ENCODE results near the gene SEC11A.

The SEC11A gene

GRCh38 chr15:84668221-84668982 is 47.5 kb downstream of the SEC11A start:
- no peak for DNase-seq (ENCODE audit: low spot score)
- no peak for TF ChIP-seq CTCF (IDR thresholded peaks at IDR 0.05; ENCODE audit: borderline replicate concordance, control extremely low read depth, extremely low read depth, insufficient read depth, missing control alignments)

GRCh38 chr15:84666373-84666772 is 49.6 kb downstream of the SEC11A start:
- in situ Hi-C loops (cut with MboI; ENCODE audit: low sequenced_read_pairs, unreplicated experiment), result no loop called here
- TF ChIP-seq CTCF (IDR thresholded peaks at IDR 0.05; ENCODE audit: borderline replicate concordance, control extremely low read depth, extremely low read depth, insufficient read depth, missing control alignments), result no peak
- no peak for DNase-seq (ENCODE audit: low spot score)

More at GRCh38 chr15:84668221-84668982, 47.5 kb downstream of the SEC11A start:
- in situ Hi-C loops (cut with MboI; ENCODE audit: low sequenced_read_pairs, unreplicated experiment), result no loop called here

GRCh38 chr15:84661001-84661400 is 54.9 kb downstream of the SEC11A start:
- in situ Hi-C loops (cut with MboI; ENCODE audit: low sequenced_read_pairs, unreplicated experiment), result no loop called here
- DNase-seq (ENCODE audit: low spot score), result no peak
- no peak for TF ChIP-seq CTCF (IDR thresholded peaks at IDR 0.05; ENCODE audit: borderline replicate concordance, control extremely low read depth, extremely low read depth, insufficient read depth, missing control alignments)

GRCh38 chr15:84659904-84660781 is 55.8 kb downstream of the SEC11A start:
- DNase-seq (ENCODE audit: low spot score), result no peak
- no peak for TF ChIP-seq CTCF (IDR thresholded peaks at IDR 0.05; ENCODE audit: borderline replicate concordance, control extremely low read depth, extremely low read depth, insufficient read depth, missing control alignments)
- in situ Hi-C loops (cut with MboI; ENCODE audit: low sequenced_read_pairs, unreplicated experiment), result no loop called here

GRCh38 chr15:84658788-84659411 is 57.0 kb downstream of the SEC11A start:
- DNase-seq (ENCODE audit: low spot score), result no peak
- in situ Hi-C loops (cut with MboI; ENCODE audit: low sequenced_read_pairs, unreplicated experiment), result no loop called here
- no peak for TF ChIP-seq CTCF (IDR thresholded peaks at IDR 0.05; ENCODE audit: borderline replicate concordance, control extremely low read depth, extremely low read depth, insufficient read depth, missing control alignments)

GRCh38 chr15:84658080-84658787 is 57.7 kb downstream of the SEC11A start, which contains the start of gene NMB:
Gene NMB (minus strand): TSS chr15:84658199. CDS start chr15:84658152, 47 bp downstream.
- DNase-seq (ENCODE audit: low spot score), result peak; percentile 87
- TF ChIP-seq CTCF (IDR thresholded peaks at IDR 0.05; ENCODE audit: borderline replicate concordance, control extremely low read depth, extremely low read depth, insufficient read depth, missing control alignments), result peak; percentile 27
- in situ Hi-C loops (cut with MboI; ENCODE audit: low sequenced_read_pairs, unreplicated experiment), result no loop called here
